Astrocyte (in vitro differentiated cells and primary cell): ENCODE measurements around the gene ZDHHC21. TPM values are rescaled to one million over a fixed set of nuclear protein-coding genes. Genes with fewer than 3 reads are reported as not detected.

Experiments used
- DNase-seq: peaks from one replicate; pipeline ENCODE4 v3.0.0-alpha.2; 2010; ENCODE audit warnings: low read depth
- FAIRE-seq: peaks from 2 replicates; lab custom pipeline; 2011; peaks lifted over from hg19 to GRCh38; lab: Jason Lieb, UNC
- H2AFZ ChIP-seq: 2 replicates; pipeline ENCODE4 v1.6.0; 2012; ENCODE audit warnings: low read depth, low read length, inconsistent platforms
- H3K27ac ChIP-seq: 2 replicates; pipeline ENCODE4 v1.5.1; 2011; ENCODE audit warnings: low read depth, low read length, inconsistent platforms
- H3K27me3 ChIP-seq: 2 replicates; pipeline ENCODE4 v1.6.0; 2011; ENCODE audit warnings: low read length, inconsistent platforms; ENCODE audit not compliant: insufficient read depth
- H3K36me3 ChIP-seq: 2 replicates; pipeline ENCODE4 v1.5.1; 2011; ENCODE audit warnings: low read length, inconsistent platforms; ENCODE audit not compliant: insufficient read depth
- H3K4me1 ChIP-seq: 2 replicates; pipeline ENCODE4 v1.5.1; 2011; ENCODE audit warnings: low read length, inconsistent platforms; ENCODE audit not compliant: insufficient read depth
- H3K4me2 ChIP-seq: 2 replicates; pipeline ENCODE4 v1.6.0; 2012; ENCODE audit warnings: low read length, inconsistent platforms
- H3K4me3 ChIP-seq: 2 replicates; pipeline ENCODE4 v1.5.1; 2011; ENCODE audit warnings: low read depth, mild to moderate bottlenecking, low read length, inconsistent platforms; ENCODE audit not compliant: insufficient read depth
- H3K79me2 ChIP-seq: 2 replicates; pipeline ENCODE4 v1.6.0; 2012; ENCODE audit warnings: mild to moderate bottlenecking, low read length, inconsistent platforms; ENCODE audit not compliant: insufficient read depth
- H3K9ac ChIP-seq: 2 replicates; pipeline ENCODE4 v1.6.0; 2012; ENCODE audit warnings: mild to moderate bottlenecking, low read length, inconsistent platforms
- H3K9me3 ChIP-seq: 2 replicates; pipeline ENCODE4 v1.5.1; 2012; ENCODE audit warnings: low read depth, mild to moderate bottlenecking, low read length, inconsistent platforms; ENCODE audit not compliant: insufficient read depth
- H4K20me1 ChIP-seq: 2 replicates; pipeline ENCODE4 v1.6.0; 2012; ENCODE audit warnings: low read length, inconsistent platforms; ENCODE audit not compliant: insufficient read depth
- H3K27ac Mint-ChIP-seq: one replicate; pipeline ENCODE4 v1.8.0; 2021; ENCODE audit warnings: mild to moderate bottlenecking, mixed read lengths; ENCODE audit not compliant: unreplicated experiment
- H3K27me3 Mint-ChIP-seq: one replicate; pipeline ENCODE4 v1.8.0; 2021; ENCODE audit warnings: low read depth, mixed read lengths; ENCODE audit not compliant: unreplicated experiment
- H3K36me3 Mint-ChIP-seq: one replicate; pipeline ENCODE4 v1.8.0; 2021; ENCODE audit warnings: low read depth, mixed read lengths; ENCODE audit not compliant: unreplicated experiment
- H3K4me1 Mint-ChIP-seq: one replicate; pipeline ENCODE4 v1.8.0; 2021; ENCODE audit warnings: low read depth, mixed read lengths; ENCODE audit not compliant: unreplicated experiment
- H3K4me3 Mint-ChIP-seq: one replicate; pipeline ENCODE4 v1.8.0; 2021; ENCODE audit warnings: mild to moderate bottlenecking, moderate library complexity, mixed read lengths; ENCODE audit not compliant: unreplicated experiment
- H3K9me3 Mint-ChIP-seq: one replicate; pipeline ENCODE4 v1.8.0; 2021; ENCODE audit warnings: mild to moderate bottlenecking, mixed read lengths; ENCODE audit not compliant: unreplicated experiment
- EZH2 ChIP-seq: IDR thresholded peaks from 2 replicates; pipeline ENCODE4 v1.6.1; 2012; ENCODE audit warnings: mild to moderate bottlenecking, low read length, inconsistent platforms; ENCODE audit not compliant: insufficient read depth
- total RNA-seq: library from RNA; stranded (reverse); gene quantifications from 2 replicates; pipeline ENCODE4 v1.2.1, GENCODE V29; 2021
- TF ChIP-seq, protein P1 (sequence below): IDR thresholded peaks from 2 replicates; pipeline ENCODE4 v1.5.1; 2011; ENCODE audit warnings: low read depth, mild to moderate bottlenecking, inconsistent platforms, low read length, moderate library complexity; ENCODE audit not compliant: insufficient read depth

The ZDHHC21 gene
- total RNA-seq, 1 donor from 2014 or later, result 9.8 TPM

DNA sequence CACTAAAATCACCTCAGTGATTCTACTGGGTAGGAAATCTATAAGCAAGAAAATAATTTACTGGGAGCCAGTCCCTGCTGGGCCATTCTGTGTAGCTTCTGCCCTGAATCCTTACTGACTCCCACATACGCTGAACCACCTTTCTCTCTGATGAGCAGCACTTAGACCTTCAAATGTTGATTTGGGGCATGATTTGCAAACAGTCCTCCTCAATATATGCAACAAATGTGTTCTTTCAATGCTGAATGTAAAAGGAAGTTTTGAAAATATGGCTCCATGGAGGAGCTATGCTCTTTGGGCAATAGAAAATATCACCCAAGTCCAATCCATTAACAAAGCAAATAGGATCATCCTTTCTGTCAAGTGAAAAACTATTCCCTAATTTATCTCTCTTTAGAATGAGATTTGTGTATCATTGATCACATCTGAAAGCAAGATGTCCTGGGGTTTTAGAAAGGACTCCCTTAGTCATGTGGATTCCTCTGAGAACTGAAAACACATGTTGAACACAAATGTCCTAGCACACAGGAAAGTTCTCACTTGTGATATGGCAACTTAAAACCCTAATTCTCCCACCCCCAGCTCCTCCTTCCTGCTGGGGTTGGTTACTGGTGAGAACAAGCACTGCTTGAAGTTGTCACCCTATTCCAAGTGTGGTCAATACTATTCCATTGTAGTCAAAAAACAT lies 38.2 kb upstream of the ZDHHC21 start:
- peaks cover 2% of the 10 kb centered on the region for H3K27me3 ChIP-seq
- Mint-ChIP-seq H3K4me1 (no peaks in the 10 kb centered on the region), H3K27ac (no peak overlapping the region), H3K27me3 (no peaks in the 10 kb centered on the region), H3K36me3 (no peaks in the 10 kb centered on the region), H3K4me3 (no peak overlapping the region), H3K9me3 (no peaks in the 10 kb centered on the region)
- no peaks in the 10 kb centered on the region for H4K20me1 ChIP-seq
- H3K9ac ChIP-seq, result no peak overlapping the region
- TF ChIP-seq, protein P1, sequence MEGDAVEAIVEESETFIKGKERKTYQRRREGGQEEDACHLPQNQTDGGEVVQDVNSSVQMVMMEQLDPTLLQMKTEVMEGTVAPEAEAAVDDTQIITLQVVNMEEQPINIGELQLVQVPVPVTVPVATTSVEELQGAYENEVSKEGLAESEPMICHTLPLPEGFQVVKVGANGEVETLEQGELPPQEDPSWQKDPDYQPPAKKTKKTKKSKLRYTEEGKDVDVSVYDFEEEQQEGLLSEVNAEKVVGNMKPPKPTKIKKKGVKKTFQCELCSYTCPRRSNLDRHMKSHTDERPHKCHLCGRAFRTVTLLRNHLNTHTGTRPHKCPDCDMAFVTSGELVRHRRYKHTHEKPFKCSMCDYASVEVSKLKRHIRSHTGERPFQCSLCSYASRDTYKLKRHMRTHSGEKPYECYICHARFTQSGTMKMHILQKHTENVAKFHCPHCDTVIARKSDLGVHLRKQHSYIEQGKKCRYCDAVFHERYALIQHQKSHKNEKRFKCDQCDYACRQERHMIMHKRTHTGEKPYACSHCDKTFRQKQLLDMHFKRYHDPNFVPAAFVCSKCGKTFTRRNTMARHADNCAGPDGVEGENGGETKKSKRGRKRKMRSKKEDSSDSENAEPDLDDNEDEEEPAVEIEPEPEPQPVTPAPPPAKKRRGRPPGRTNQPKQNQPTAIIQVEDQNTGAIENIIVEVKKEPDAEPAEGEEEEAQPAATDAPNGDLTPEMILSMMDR, result no peak
- TF ChIP-seq EZH2, result no peak
- no peak overlapping the region for H3K27ac ChIP-seq
- H2AFZ ChIP-seq, result no peak overlapping the region
- H3K9me3 ChIP-seq, result no peaks in the 10 kb centered on the region
- H3K4me1 ChIP-seq, result no peaks in the 10 kb centered on the region
- no peaks in the 10 kb centered on the region for H3K36me3 ChIP-seq
- no peak for FAIRE-seq
- H3K4me2 ChIP-seq, result no peak overlapping the region
- H3K4me3 ChIP-seq, result no peak overlapping the region
- DNase-seq, result no peak
- H3K79me2 ChIP-seq, result no peaks in the 10 kb centered on the region

DNA sequence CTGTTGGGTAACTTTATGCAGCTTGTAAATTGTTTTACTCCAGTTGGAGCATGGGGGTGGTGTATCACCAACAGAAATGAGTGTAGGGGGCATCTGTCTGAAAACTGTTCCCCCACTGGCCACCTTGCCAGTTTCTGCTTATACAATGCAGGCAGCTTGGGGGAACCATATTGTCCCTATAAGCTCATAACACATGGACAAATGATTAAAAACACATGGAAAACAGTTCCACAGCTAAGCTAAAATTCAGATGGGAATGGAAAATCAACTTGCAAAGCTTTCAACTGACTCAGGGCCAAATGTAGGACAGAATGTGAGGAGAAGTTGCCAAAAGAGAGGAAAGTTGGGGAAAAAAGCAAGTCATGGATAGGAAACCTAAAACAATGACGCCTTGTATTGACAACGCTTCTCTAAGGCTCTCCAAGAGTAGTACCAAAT lies 37.2 kb upstream of the ZDHHC21 start:
- no peaks in the 10 kb centered on the region for H3K9me3 ChIP-seq
- no peak overlapping the region for H2AFZ ChIP-seq
- no peak overlapping the region for H3K4me2 ChIP-seq
- no peaks in the 10 kb centered on the region for H3K36me3 Mint-ChIP-seq
- H3K27me3 Mint-ChIP-seq, result no peaks in the 10 kb centered on the region
- H3K79me2 ChIP-seq, result no peaks in the 10 kb centered on the region
- TF ChIP-seq EZH2, result no peak
- TF ChIP-seq, protein P1, result no peak
- no peak overlapping the region for H3K4me3 ChIP-seq
- H3K36me3 ChIP-seq, result no peaks in the 10 kb centered on the region
- no peaks in the 10 kb centered on the region for H3K4me1 ChIP-seq
- DNase-seq (no peak), FAIRE-seq (no peak)
- H3K4me3 Mint-ChIP-seq, result no peak overlapping the region
- H4K20me1 ChIP-seq, result no peaks in the 10 kb centered on the region
- H3K4me1 Mint-ChIP-seq, result no peaks in the 10 kb centered on the region
- H3K27ac Mint-ChIP-seq, result no peak overlapping the region
- H3K27ac ChIP-seq, result no peak overlapping the region
- peaks cover 2% of the 10 kb centered on the region for H3K27me3 ChIP-seq
- H3K9me3 Mint-ChIP-seq, result no peaks in the 10 kb centered on the region
- no peak overlapping the region for H3K9ac ChIP-seq

DNA sequence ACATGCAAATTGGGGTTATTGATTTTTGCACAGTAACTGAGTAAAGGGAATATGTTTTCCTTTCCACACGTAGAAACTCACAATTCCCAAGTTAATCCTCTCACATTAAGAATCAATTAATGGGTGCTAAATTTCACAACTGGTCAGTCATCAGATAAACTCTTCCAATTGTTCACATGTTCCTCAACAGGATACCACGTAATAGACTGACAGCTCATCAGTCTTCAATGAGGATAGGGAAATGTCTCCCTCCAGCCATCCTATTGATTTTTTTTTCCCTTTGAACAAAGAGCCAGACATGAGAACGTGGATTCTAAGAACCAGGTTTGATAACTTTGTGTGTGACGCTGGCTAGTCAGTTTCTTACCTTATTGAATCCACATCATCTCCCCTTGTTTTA lies 30.1 kb upstream of the ZDHHC21 start:
- Histone ChIP-seq H3K36me3 (no peaks in the 10 kb centered on the region), H4K20me1 (no peaks in the 10 kb centered on the region), H2AFZ (no peak overlapping the region), H3K4me1 (no peaks in the 10 kb centered on the region), H3K79me2 (no peaks in the 10 kb centered on the region), H3K27me3 (no peaks in the 10 kb centered on the region), H3K4me2 (no peak overlapping the region), H3K9me3 (no peaks in the 10 kb centered on the region), H3K4me3 (no peak overlapping the region), H3K9ac (no peak overlapping the region), H3K27ac (no peak overlapping the region)
- DNase-seq (no peak), FAIRE-seq (no peak)
- H3K4me1 Mint-ChIP-seq, result peaks cover 14% of the 10 kb centered on the region
- no peaks in the 10 kb centered on the region for H3K9me3 Mint-ChIP-seq
- H3K27me3 Mint-ChIP-seq, result no peaks in the 10 kb centered on the region
- H3K4me3 Mint-ChIP-seq, result no peak overlapping the region
- no peak overlapping the region for H3K27ac Mint-ChIP-seq
- H3K36me3 Mint-ChIP-seq, result no peaks in the 10 kb centered on the region
- no peak for TF ChIP-seq EZH2
- TF ChIP-seq, protein P1, result no peak
